Stimulated activated CD8-positive, alpha-beta memory T cell treated with anti-CD3 and anti-CD28 coated beads, Interleukin-4, amount 100 ng/mL, for 48 hours (primary cell): ENCODE data around the gene GPC1.

ENCODE experiments used
- DNase-seq: peaks from one replicate; pipeline ENCODE4 v3.0.0-alpha.2; 2020

GPC1 gene

GRCh38 chr2:240458044-240458899, 22.8 kb downstream of the GPC1 start:
- no peak for DNase-seq

GRCh38 chr2:240458900-240459391, 23.5 kb downstream of the GPC1 start:
- DNase-seq, result no peak

- DNase-seq, result no peak
Observed at GRCh38 chr2:240459401-240460252, 24.2 kb downstream of the GPC1 start.

- no peak for DNase-seq
Observed at GRCh38 chr2:240460253-240460711, 24.8 kb downstream of the GPC1 start.

GRCh38 chr2:240460781-240461431, 25.4 kb downstream of the GPC1 start:
- DNase-seq, result no peak

GRCh38 chr2:240461471-240462072, 26.1 kb downstream of the GPC1 start:
- no peak for DNase-seq

GRCh38 chr2:240462073-240462706, 26.7 kb downstream of the GPC1 start:
- DNase-seq, result peak; percentile 16

- DNase-seq, result no peak
Observed at GRCh38 chr2:240462707-240463273, 27.3 kb downstream of the GPC1 start.

- peak; percentile 7 for DNase-seq
Observed at GRCh38 chr2:240463274-240463865, 27.9 kb downstream of the GPC1 start.

GRCh38 chr2:240463866-240464481, 28.5 kb downstream of the GPC1 start:
- DNase-seq, result peak; percentile 19

GRCh38 chr2:240464514-240465241, 29.2 kb downstream of the GPC1 start:
- DNase-seq, result peak; percentile 5

GRCh38 chr2:240465268-240465764, 29.9 kb downstream of the GPC1 start:
- peak; percentile 18 for DNase-seq

GRCh38 chr2:240465765-240466578, 30.5 kb downstream of the GPC1 start:
- DNase-seq, result peak; percentile 11

- DNase-seq, result peak; percentile 12
Observed at GRCh38 chr2:240466579-240467148, 31.2 kb downstream of the GPC1 start.

- peak; percentile 19 for DNase-seq
Observed at GRCh38 chr2:240467149-240467642, 31.7 kb downstream of the GPC1 start.

- peak; percentile 12 for DNase-seq
Observed at GRCh38 chr2:240467659-240468302, 32.3 kb downstream of the GPC1 start.

- peak; percentile 22 for DNase-seq
Observed at GRCh38 chr2:240468303-240469238, 33.1 kb downstream of the GPC1 start.
